HCT116 (cell line): ENCODE measurements around the gene TNFRSF6B. TPM values are rescaled to one million over a fixed set of nuclear protein-coding genes. Genes with fewer than 3 reads are reported as not detected.

ENCODE experiments used
- ATAC-seq: fragments of 200-7000 bp; cut with Tn5 transposase; 2 replicates; pipeline ENCODE4 v1.9.1; 2020; ENCODE audit warnings: mild to moderate bottlenecking, moderate library complexity
- BruUV-seq: library from RNA; stranded (reverse); fragments of 400-500 nt; replicated peaks from 2 replicates; lab custom pipeline; 2021; lab: Mats Ljungman, UMichigan
- CTCF ChIA-PET: fragments of 300-600 bp; sonication (Branson Sonifier 250); formaldehyde crosslinking; loops from one replicate; lab custom pipeline; 2021; ENCODE audit warnings: antibody characterized with exemption; lab: Charles Lee
- POLR2A ChIA-PET: fragments of 300-600, 350-600 bp; sonication (Branson Sonifier 250); formaldehyde crosslinking; loops from one replicate; lab custom pipeline; 2021; ENCODE audit warnings: antibody characterized with exemption; lab: Charles Lee
- RAD21 ChIA-PET, 2 experiments: fragments of 300-600 bp; sonication (Branson Sonifier 250); formaldehyde crosslinking; loops; one replicate each; lab custom pipeline; 2023; ENCODE audit warnings: low total read pairs in 2 of 2; ENCODE audit not compliant: uncharacterized antibody in 2 of 2, unreplicated experiment in 2 of 2, low non-redundant PET in 1 of 2; lab: Charles Lee
- DNase-seq: peaks from one replicate; pipeline ENCODE4 v3.0.0-alpha.2; 2010; ENCODE audit warnings: low read depth, low spot score
- H2AFZ ChIP-seq: fragments of 200-600 bp; shearing (Covaris generic), sonication (generic); 2 replicates; pipeline ENCODE4 v1.6.1; 2017; ENCODE audit warnings: low read depth, mixed run types, mixed read lengths, antibody characterized with exemption, low read length; ENCODE audit not compliant: poor library complexity, severe bottlenecking
- H3K27ac ChIP-seq: 2 replicates; pipeline ENCODE4 v1.5.1; 2012; ENCODE audit warnings: low read depth, low read length
- H3K27me3 ChIP-seq: fragments of 200-600 bp; sonication (generic); 2 replicates; pipeline ENCODE4 v1.6.1; 2016; ENCODE audit warnings: mixed run types, low read length, mixed read lengths; ENCODE audit not compliant: insufficient read depth
- H3K36me3 ChIP-seq, 2 experiments: fragments of 200-500 bp in 1 of 2; fragments of 200-600 bp in 1 of 2; sonication (Bioruptor generic) in 1 of 2; sonication (generic) in 1 of 2; 2 replicates each; pipeline versions ENCODE4 v1.5.1 to v1.6.1; 2014 to 2016; ENCODE audit warnings: low read length in 2 of 2, inconsistent platforms in 1 of 2, mixed read lengths in 1 of 2, mixed run types in 1 of 2; ENCODE audit not compliant: insufficient read depth in 2 of 2, control insufficient read depth in 1 of 2
- H3K4me1 ChIP-seq, 2 experiments: fragments of 200-600 bp in 1 of 2; sonication (generic) in 1 of 2; 2 replicates each; pipeline versions ENCODE4 v1.5.1 to v1.6.1; 2012 to 2017; ENCODE audit warnings: low read length in 2 of 2, inconsistent platforms in 1 of 2, mild to moderate bottlenecking in 1 of 2, mixed read lengths in 1 of 2, mixed run types in 1 of 2, moderate library complexity in 1 of 2; ENCODE audit not compliant: insufficient read depth in 2 of 2, control insufficient read depth in 1 of 2
- H3K4me2 ChIP-seq: fragments of 200-600 bp; sonication (generic); 2 replicates; pipeline ENCODE4 v1.6.1; 2017; ENCODE audit warnings: mixed run types, low read length, mixed read lengths
- H3K4me3 ChIP-seq, 2 experiments: fragments of 200-600 bp in 1 of 2; sonication (generic) in 1 of 2; replicated peaks in 1 of 2; 2 replicates each; pipeline ENCODE4 v1.5.1; 2011 to 2016; ENCODE audit warnings: low read length in 2 of 2, control low read depth in 1 of 2, low read depth in 1 of 2, mild to moderate bottlenecking in 1 of 2, mixed read lengths in 1 of 2, mixed run types in 1 of 2
- H3K79me2 ChIP-seq: fragments of 200-600 bp; sonication (generic); 2 replicates; pipeline ENCODE4 v1.6.1; 2017; ENCODE audit warnings: mild to moderate bottlenecking, mixed run types, low read length, moderate library complexity, mixed read lengths; ENCODE audit not compliant: insufficient read depth
- H3K9ac ChIP-seq: fragments of 200-600 bp; sonication (generic); 2 replicates; pipeline ENCODE4 v1.6.1; 2016; ENCODE audit warnings: low read length, mixed read lengths
- H3K9me2 ChIP-seq: fragments of 200-600 bp; sonication (generic), shearing (Covaris generic); 2 replicates; pipeline ENCODE4 v1.6.1; 2017; ENCODE audit warnings: mixed run types, mild to moderate bottlenecking, moderate library complexity; ENCODE audit not compliant: insufficient read depth
- H3K9me3 ChIP-seq, 2 experiments: fragments of 200-500 bp in 1 of 2; fragments of 200-600 bp in 1 of 2; sonication (Bioruptor generic) in 1 of 2; sonication (generic) in 1 of 2; 2 replicates each; pipeline ENCODE4 v1.6.1; 2014 to 2017; ENCODE audit warnings: low read length in 2 of 2, mixed read lengths in 2 of 2, inconsistent platforms in 1 of 2, low read depth in 1 of 2, mild to moderate bottlenecking in 1 of 2, mixed run types in 1 of 2, moderate library complexity in 1 of 2; ENCODE audit not compliant: control insufficient read depth in 1 of 2, insufficient read depth in 1 of 2
- H4K20me1 ChIP-seq: fragments of 200-600 bp; sonication (generic), shearing (Covaris generic); 2 replicates; pipeline ENCODE4 v1.6.1; 2017; ENCODE audit warnings: mixed run types, mild to moderate bottlenecking, moderate library complexity; ENCODE audit not compliant: insufficient read depth
- CBX3 ChIP-seq: IDR thresholded peaks from 2 replicates; pipeline ENCODE4 v1.6.1; 2012; ENCODE audit warnings: low read depth
- CEBPB ChIP-seq: IDR thresholded peaks from 2 replicates; pipeline ENCODE4 v1.6.1; 2012; ENCODE audit warnings: low read depth
- CTCF ChIP-seq, 3 experiments: fragments of 200-600 bp in 1 of 3; sonication (generic) in 1 of 3; IDR thresholded peaks in 2 of 3; conservative IDR thresholded peaks in 1 of 3; 2 replicates each; pipeline ENCODE4 v1.5.1; 2012 to 2017; ENCODE audit warnings: low read depth in 2 of 3, low read length in 2 of 3, antibody characterized with exemption in 1 of 3, borderline replicate concordance in 1 of 3, control low read depth in 1 of 3, mild to moderate bottlenecking in 1 of 3, mixed read lengths in 1 of 3, mixed run types in 1 of 3, moderate library complexity in 1 of 3; ENCODE audit not compliant: insufficient read depth in 1 of 3
- EGR1 ChIP-seq: IDR thresholded peaks from 2 replicates; pipeline ENCODE4 v1.6.1; 2012; ENCODE audit warnings: low read depth
- ELF1 ChIP-seq: IDR thresholded peaks from 2 replicates; pipeline ENCODE4 v1.6.1; 2012; ENCODE audit warnings: low read depth, borderline replicate concordance
- EZH2 ChIP-seq: fragments of 200-600 bp; sonication (generic); IDR thresholded peaks from 2 replicates; pipeline ENCODE4 v1.6.1; 2017; ENCODE audit warnings: antibody characterized with exemption, mixed run types
- EZH2phosphoT487 ChIP-seq: fragments of 200-600 bp; IDR thresholded peaks from 2 replicates; pipeline ENCODE4 v1.6.1; 2018; ENCODE audit warnings: antibody characterized with exemption, borderline replicate concordance
- FOSL1 ChIP-seq: IDR thresholded peaks from 2 replicates; pipeline ENCODE4 v1.6.1; 2012; ENCODE audit warnings: low read depth
- POLR2AphosphoS5 ChIP-seq: IDR thresholded peaks from 2 replicates; pipeline ENCODE4 v1.6.1; 2011; ENCODE audit warnings: mild to moderate bottlenecking, low read depth, low read length, moderate library complexity
- RAD21 ChIP-seq: IDR thresholded peaks from 2 replicates; pipeline ENCODE4 v1.6.1; 2012; ENCODE audit warnings: low read depth, mild to moderate bottlenecking
- REST ChIP-seq: IDR thresholded peaks from 2 replicates; pipeline ENCODE4 v1.6.1; 2012; ENCODE audit warnings: low read depth
- SP1 ChIP-seq: IDR thresholded peaks from 2 replicates; pipeline ENCODE4 v1.6.1; 2012; ENCODE audit warnings: low read depth
- TCF7L2 ChIP-seq: IDR thresholded peaks from 2 replicates; pipeline ENCODE4 v1.7.0; 2011; ENCODE audit warnings: borderline replicate concordance, inconsistent platforms; ENCODE audit not compliant: insufficient read depth, insufficient read length; ENCODE audit errors: extremely low read depth
- YY1 ChIP-seq: IDR thresholded peaks from 2 replicates; pipeline ENCODE4 v1.6.1; 2011; ENCODE audit warnings: low read length, low read depth, moderate library complexity, mild to moderate bottlenecking; ENCODE audit not compliant: insufficient replicate concordance; ENCODE audit errors: extremely low read depth
- ZFX ChIP-seq: fragments of 450-650 bp; IDR thresholded peaks from 2 replicates; pipeline ENCODE4 v1.6.1; 2017
- intact Hi-C: fragments of 100-400 bp; cut with micrococcal nuclease; formaldehyde crosslinking; loops from 2 replicates; pipeline ENCODE4 v1.10.0; 2022
- total RNA-seq: library from RNA; stranded (reverse); gene quantifications from one replicate; pipeline ENCODE4 v1.2.1, GENCODE V29; 2021; ENCODE audit not compliant: unreplicated experiment
- TF ChIP-seq, protein P1 (sequence below): IDR thresholded peaks from 2 replicates; pipeline ENCODE4 v1.6.1; 2012
- TF ChIP-seq, protein P2 (sequence below): IDR thresholded peaks from 2 replicates; pipeline ENCODE4 v1.6.1; 2012

The TNFRSF6B gene
- total RNA-seq, 1 experiment from 2014 or later, result 147 TPM

GRCh38 chr20:63656451-63656850 lies 40.0 kb upstream of the TNFRSF6B start:
- BruUV-seq, result no TSS peak
- no peak for DNase-seq
- Histone ChIP-seq H3K9me3 (no peaks in the 10 kb centered on the region), H3K9ac (no peak overlapping the region), H3K79me2 (peaks cover 40% of the 10 kb centered on the region), H4K20me1 (no peaks in the 10 kb centered on the region), H3K9me2 (no peaks in the 10 kb centered on the region), H3K4me2 (no peak overlapping the region), H3K4me3 (no peak overlapping the region), H2AFZ (no peak overlapping the region), H3K36me3 (no peaks in the 10 kb centered on the region), H3K27ac (peak overlapping the region; percentile 31; the same call in 1 of the 2 replicates), H3K4me1 (peaks cover 23 to 49% of the 10 kb centered on the region in 2 experiments), H3K27me3 (no peaks in the 10 kb centered on the region)
- ChIA-PET POLR2A (no interaction called here), RAD21 (no interaction called here), CTCF (no interaction called here)
- intact Hi-C loops, result no loop called here
- ATAC-seq, result no peak
- no peak for TF ChIP-seq SP1
- no peak for TF ChIP-seq POLR2AphosphoS5
- TF ChIP-seq YY1, result no peak
- TF ChIP-seq ELF1, result no peak
- no peak for TF ChIP-seq EZH2phosphoT487
- no peak for TF ChIP-seq CBX3
- no peak for TF ChIP-seq FOSL1
- no peak for TF ChIP-seq TCF7L2
- no peak for TF ChIP-seq ZFX
- no peak for TF ChIP-seq EZH2
- TF ChIP-seq, protein P1, sequence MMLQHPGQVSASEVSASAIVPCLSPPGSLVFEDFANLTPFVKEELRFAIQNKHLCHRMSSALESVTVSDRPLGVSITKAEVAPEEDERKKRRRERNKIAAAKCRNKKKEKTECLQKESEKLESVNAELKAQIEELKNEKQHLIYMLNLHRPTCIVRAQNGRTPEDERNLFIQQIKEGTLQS, result no peak
- no peak for TF ChIP-seq CEBPB
- TF ChIP-seq CTCF (IDR thresholded peaks at IDR 0.05 in 2 of 3, conservative IDR thresholded peaks at IDR 0.05 in 1 of 3; ENCODE audit: borderline replicate concordance in 1 of 3, insufficient read depth in 1 of 3, low read depth in 2 of 3, low read length in 2 of 3), result no peak
- TF ChIP-seq, protein P2, sequence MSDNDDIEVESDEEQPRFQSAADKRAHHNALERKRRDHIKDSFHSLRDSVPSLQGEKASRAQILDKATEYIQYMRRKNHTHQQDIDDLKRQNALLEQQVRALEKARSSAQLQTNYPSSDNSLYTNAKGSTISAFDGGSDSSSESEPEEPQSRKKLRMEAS, result no peak
- TF ChIP-seq RAD21, result no peak
- TF ChIP-seq REST, result no peak
- no peak for TF ChIP-seq EGR1
